ENCODE data around the gene ETAA1.

Gene ETAA1

GRCh38 chr2:67455219-67456142 lies 58.3 kb downstream of the ETAA1 start:
- TF ChIP-seq POLR2A (IDR thresholded peaks at IDR 0.05; ENCODE audit: low read depth, low read length) = no peak
- DNase-seq (ENCODE audit: insufficient read length, low spot score) (no peak), FAIRE-seq (no peak)

- DNase-seq (ENCODE audit: insufficient read length, low spot score) (no peak), FAIRE-seq (no peak)
- no peak for TF ChIP-seq POLR2A (IDR thresholded peaks at IDR 0.05; ENCODE audit: low read depth, low read length)
Measured at GRCh38 chr2:67456428-67456827, 59.3 kb downstream of the ETAA1 start.

- FAIRE-seq (no peak), DNase-seq (ENCODE audit: insufficient read length, low spot score) (no peak)
- no peak for TF ChIP-seq POLR2A (IDR thresholded peaks at IDR 0.05; ENCODE audit: low read depth, low read length)
Measured at GRCh38 chr2:67457699-67458098, 60.6 kb downstream of the ETAA1 start.

GRCh38 chr2:67459761-67460160 lies 62.6 kb downstream of the ETAA1 start:
- no peak for TF ChIP-seq POLR2A (IDR thresholded peaks at IDR 0.05; ENCODE audit: low read depth, low read length)
- no peak for FAIRE-seq
- DNase-seq (ENCODE audit: insufficient read length, low spot score) = no peak

Measured in H54 (cell line).